Endothelial cell of hepatic sinusoid (primary cell): ENCODE data around the gene SLC35D1.
"Not testable (repeated sequence)": the region's sequence is repeated elsewhere in the genome, so short reads cannot be mapped to it uniquely, and the experiment has no call there.

ENCODE experiments used
- in situ Hi-C: cut with HindIII; loops from 2 replicates; pipeline ENCODE4 v1.10.0; 2017; ENCODE audit warnings: low sequenced_read_pairs

SLC35D1 gene

DNA sequence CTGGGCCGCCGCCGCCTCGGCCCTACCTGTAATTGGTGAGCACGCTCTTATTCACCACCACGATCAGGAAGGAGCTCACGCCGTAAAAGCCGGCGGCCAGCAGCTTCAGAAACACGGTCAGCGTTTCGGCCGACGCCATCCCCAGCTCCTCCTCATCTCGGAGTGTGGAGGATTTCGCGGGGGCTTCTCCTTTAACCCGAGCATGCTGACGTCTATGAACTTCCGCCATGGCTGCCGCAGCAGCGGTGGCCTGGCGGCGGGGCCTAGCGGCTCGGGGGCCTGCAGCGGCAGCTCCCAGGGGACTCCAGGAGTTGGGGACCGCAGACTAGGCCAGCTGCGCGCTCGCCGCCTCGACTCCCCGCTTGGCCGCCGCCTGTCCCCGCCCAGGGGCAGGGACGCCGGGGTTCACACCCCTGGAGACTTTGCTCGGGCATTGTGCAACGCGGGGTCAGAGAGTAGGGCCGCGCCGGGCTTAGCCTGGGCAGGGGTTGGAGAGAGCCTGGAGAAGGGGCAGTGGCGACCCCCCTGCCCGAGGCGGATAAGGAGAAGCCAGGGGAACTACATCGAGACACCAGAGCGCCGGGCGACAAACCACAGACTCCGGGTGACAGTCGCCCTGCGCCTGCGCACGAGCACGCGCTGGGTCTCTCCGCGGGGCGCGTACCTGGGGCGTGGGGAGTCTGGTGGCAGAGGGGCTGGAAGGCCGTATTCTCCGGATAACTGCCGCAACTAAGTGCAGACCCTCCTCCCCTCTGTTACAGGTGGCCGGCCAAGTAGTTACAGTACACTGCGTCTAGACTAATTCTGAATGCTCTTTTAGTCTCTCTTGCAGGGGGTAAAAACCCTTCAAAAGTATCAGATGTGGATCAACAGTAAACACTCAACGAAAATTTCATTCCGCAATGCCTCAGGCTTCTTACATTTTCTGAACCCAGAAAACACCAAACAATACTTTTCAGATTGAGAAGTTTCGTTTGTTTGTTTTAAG, at the start of gene SLC35D1:
Gene SLC35D1 (minus strand): TSS at position 364 of the 988 bp plus-strand sequence. CDS start 135 bp downstream, at position 229.
- in situ Hi-C loops: no loop called here

DNA sequence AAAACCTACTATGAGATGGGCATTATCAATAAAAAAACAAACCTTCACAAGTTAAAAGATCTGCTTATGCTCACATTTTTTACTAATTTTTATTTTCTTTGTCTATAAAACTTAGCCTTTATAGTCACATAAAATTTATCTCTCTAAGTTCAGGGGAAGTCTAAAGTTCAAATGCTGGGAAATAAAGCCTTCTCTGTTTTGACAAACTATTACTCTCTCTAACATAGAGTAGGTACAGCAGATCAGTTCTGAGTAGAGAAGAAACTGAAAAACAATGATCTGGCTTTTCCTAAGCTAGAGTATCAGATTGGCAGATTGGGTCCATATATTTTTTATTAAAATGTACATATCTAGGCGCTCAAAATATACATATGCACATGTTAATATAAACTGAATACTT, 49.6 kb upstream of the SLC35D1 start:
- in situ Hi-C loops: no loop called here

DNA sequence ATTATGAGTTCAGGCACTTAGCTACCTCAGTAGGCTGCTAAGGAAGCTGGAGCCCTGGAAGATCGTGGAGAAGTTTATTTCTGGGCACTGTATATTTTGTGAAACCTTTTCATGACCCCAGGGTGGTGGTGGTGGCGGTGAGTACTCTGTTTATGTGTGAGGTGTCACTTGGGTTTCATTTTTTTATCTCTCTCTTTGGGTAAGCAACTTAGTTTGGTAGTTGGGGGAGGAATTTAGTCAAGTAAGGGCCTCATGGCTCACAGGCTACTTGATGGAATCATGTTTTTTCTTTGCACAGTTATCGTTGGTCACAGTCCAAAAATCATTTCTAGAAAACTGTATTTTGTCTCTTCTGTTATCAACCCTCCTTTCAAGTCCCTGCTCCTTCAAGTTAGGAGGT, 46.9 kb upstream of the SLC35D1 start:
- in situ Hi-C loops: no loop called here

DNA sequence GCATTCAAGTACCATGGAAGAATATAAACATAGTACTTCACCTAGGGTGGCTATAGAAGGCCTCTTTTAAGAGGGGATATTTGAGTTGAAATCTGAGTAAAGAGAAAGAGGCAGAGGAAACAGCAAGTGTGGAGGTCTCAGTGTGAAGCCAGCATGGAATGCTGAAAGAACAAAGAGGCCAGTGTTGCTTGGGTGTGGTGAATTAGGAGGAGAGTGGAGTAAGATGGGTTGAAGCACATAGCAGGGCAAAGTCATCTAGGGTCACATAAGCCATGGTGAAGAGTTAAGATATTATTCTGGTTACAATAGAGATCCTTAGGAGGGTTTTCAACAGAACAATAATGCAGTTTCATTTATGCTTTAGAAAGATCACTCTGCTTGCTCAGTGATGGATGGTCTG, 43.4 kb upstream of the SLC35D1 start:
- in situ Hi-C loops: no loop called here

DNA sequence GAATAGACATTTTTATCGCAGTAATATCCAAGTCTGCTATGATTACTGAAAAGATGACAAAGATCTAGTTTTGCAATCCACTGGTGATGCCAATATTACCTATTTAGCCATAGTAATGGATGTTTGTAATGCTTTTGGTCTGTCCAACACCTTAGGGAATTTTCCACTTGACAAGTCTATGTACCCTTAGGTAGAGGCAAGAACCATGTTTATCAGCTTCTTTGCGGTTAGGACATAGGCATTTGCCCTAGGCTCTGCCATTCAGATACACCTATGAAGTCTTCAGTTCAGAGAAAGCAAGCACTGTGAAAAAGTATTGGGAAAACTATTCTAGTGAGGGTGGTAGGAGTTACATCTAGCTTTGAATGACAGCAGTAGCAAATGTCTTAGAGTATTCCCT, 40.2 kb upstream of the SLC35D1 start:
- in situ Hi-C loops: no loop called here

DNA sequence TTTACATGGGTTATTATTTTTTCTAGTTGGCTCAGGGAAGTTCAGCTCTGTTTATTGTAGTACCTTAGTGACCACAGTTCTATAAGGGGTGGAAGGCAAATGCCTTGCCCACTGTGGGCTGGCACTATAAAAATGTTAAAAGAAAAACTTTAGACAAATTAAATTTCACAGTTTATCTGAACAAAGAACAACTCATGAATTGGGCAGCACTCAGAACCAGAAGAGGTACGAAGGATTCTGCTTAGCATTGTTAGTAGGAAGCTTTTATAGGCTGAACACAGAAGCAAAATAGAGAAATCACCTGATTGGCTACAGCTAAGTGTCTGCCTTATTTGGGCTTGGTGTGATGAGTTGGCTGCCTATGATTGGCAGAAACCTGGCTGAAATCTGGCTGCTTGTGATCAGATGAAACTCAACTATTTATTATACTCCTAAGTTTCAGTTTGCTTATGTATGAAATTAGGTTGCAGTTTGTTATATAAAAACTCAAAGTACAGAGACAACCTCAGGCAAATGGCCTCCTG, 35.8 kb upstream of the SLC35D1 start:
- in situ Hi-C loops: no loop called here

DNA sequence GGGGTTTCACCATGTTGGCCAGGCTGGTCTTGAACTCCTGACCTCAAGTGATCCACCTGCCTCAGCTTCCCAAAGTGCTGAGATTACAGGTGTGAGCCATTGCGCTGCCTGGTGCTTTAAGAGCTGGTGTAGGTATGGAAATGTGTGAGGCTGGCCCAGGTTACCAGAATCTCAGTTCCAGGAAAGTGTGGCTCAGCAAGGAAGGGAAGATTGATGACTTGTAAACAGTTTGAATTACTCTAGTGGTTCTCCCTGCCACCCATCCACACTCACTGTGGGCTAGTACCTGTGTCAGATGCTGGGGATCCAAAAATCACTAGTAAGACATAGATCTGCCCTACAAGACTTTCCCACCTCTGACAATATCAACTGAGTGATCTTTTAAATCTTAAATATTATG, 34.5 kb upstream of the SLC35D1 start:
- in situ Hi-C loops: no loop called here

DNA sequence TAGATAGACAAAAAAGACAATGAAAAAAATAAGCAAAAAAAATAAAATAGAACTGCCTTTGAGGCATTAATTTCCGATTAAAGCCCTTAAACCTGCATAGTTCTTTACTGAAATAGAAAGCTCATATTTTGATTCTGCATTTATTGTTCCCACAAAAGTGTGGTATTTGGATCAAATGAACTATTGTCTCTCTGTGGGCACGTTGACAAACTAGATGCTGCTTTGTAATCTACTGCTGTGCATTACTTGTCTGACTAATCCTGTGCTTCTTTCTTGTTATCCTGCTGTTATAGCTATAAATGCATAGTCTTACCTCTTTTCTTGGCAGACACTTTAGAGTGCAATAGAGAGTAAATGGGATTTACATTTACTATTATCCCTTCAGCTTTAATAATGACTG, 31.4 kb upstream of the SLC35D1 start:
- in situ Hi-C loops: no loop called here

DNA sequence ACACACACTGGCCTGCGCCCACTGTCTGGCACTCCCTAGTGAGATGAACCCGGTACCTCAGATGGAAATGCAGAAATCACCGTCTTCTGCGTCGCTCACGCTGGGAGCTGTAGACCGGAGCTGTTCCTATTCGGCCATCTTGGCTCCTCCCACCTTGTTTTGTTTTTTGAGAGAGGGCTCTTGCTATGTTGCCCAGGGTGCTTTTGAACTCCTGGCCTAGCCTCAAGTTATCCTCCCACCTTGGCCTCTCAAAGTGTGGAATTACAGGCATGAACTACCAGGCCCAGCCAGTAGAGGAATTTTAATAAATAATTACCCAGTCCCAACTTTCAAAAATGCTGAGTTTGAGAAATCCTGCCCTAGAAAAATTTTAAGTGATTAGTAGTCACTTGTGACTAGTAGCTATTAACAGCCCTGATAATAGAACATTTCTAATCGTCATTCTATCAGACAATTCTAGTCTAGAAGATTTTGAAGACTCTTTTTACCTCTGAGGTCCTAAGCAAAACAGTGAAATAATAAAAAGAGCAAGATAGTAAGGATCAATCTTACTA, 30.9 kb upstream of the SLC35D1 start:
- in situ Hi-C loops: no loop called here

DNA sequence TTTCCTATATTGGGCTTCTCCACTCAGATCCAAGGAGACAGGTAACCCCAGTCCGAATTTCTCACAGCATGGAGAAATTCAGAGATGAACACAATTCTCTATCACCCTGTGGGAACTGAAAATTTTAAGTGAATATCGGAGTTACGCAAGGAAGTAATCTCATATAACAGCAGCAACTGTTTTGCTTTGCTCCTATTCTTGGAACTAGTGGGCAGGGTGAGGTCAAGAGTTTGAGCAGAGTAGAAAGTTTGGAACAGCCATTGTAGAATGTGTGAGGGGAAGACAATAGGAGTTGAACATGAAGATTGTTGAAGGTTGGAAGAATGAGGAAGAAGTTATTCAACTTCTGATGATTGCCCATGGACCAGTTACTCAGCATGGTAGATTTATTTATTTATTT, 24.3 kb upstream of the SLC35D1 start:
- in situ Hi-C loops: no loop called here

DNA sequence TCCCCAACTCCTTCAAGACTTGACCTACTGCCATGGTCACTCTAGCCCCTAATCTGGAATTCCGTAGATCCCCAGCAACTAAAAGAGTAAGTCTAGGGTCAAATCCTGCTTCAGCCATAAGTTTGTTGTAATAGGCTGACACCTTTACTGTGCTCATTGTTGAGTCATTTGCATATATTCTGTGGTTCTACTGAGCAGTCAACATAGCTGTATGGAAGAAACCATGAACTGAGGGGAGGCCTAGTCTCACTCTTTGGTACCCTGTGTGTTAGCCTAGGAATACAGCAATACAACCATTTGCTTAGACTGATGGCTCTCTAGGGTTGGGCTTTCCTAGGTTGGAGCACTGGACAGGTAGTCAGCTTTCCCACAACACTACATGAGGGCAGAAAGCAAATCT, 23.6 kb upstream of the SLC35D1 start:
- in situ Hi-C loops: no loop called here

DNA sequence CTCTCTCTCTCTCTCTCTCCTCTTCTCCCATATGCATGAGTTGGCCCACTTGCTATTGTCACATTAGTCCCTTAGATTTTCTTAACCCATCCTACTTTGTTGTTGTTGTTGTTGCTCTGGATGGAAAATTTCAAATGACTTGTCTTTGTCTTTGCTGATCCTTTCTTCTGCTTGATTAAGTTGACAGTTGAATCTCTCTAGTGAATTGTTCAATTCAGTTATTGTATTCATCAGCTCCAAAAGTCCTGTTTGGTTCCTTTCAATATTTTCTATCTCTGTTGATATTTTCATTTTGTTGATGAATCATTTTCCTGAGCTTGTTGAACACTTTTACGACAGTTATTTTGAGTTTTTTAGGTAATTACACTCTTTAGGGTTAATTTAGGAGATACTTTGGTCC, 18.8 kb upstream of the SLC35D1 start:
- in situ Hi-C loops: no loop called here

DNA sequence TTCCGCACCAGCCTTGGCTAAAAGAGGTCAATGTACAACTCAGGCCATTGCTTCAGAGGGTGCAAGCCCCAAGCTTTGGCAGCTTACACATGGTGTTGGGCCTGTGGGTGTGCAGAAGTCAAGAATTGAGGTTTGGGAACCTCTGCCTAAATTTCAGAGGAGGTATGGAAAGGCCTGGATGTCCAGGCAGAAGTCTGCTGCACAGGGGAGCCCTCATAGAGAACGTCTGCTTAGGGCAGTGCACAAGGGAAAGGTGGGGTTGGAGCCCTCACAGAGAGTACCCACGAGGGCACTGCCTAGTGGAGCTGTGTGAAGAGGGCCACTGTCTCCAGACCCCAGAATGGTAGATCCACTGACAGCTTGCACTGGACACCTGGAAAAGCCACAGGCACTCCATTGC, 13.7 kb upstream of the SLC35D1 start:
- in situ Hi-C loops: not testable (repeated sequence)

DNA sequence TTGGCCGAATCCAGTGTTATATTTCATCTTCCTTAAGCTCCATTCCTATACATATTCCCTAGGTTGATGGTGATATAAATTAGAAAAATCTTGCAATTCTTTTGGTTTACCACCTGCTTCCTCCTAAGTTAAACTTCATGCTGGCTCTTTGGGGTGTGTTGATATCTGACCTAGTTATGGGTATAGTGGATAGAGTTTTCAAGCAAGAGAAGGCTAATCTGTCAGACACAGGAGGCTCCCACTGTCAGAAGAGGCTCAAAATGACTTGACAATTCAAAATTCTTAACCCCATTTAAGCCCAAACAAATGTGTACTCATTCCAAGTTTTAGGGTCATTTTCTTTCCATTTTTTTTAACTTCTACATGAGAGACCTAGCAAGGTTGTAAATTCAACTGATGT, 8.5 kb upstream of the SLC35D1 start:
- in situ Hi-C loops: no loop called here

DNA sequence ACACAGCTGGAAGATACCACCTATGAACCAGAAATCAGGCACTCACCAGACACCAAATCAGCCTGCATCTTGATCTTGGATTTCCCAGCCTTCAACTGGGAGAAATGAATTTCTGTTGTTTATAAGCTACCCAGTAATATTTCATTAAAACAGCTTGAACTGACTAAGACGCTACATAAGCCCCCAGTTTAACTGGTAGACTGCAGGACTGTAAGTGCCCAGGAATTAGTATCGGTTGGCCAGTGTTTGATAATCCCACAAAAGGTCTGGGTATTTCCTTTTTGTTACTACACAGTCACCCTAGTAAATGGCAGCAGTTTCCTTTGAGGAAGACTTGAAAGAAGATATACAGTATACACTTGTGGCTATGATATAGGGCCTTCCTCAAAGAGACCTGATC, 7.3 kb upstream of the SLC35D1 start:
- in situ Hi-C loops: no loop called here

DNA sequence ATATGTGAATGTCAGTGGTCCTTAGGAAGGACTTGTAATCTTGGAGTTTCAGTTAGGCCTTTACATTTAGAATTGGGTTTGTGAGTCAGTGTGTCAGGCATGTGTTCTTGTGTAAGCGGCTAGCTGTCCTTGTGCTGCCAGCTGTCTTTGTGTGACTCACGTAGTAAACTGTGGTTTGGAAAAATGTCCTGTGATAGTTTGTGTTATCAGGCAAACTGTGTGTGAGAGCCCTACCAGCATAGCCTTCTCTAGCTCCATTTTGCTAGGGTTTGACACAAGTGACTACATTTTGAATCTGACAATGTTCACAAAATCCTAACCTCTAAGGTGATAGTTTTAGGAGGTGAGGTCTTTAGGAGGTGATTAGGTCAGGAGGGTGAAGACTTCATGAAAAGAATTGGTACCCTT, 6.9 kb upstream of the SLC35D1 start:
- in situ Hi-C loops: no loop called here

DNA sequence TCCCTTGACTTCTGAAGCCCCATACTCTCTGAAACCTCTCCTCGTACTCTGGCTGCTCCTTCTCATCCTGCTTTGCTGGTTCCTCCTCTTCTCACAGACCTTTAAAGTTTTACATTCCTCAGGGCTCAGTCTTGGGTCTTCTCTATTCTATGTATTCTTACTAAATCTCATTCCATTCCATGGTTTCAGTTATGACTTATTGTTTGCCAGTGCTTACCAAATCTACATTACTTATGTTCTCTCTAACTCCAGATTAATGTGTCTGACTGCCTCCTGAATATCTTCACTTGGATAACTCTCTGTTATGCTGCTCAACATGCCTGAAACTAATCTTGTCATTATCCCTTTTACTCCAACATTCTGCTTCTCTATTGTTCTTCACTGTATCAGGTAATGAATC, 5.4 kb upstream of the SLC35D1 start:
- in situ Hi-C loops: no loop called here

DNA sequence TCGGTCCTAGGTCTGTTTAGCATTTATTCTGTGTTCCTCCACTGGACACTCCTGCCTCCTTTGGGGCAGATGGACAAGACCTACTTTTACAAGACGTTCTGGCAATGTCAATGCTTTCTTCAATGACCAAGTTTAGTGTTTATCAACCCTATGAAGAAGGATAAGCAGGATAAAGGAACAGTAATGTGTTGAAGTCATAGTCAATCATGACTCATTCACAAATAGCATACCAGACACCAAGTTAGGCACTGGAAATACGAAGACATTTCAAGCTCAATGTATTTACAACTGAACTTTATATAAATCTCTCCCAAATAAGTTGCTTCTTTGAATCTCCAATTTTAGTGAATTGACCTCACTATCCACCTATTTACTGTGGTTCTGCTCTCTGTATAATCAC, 4.8 kb upstream of the SLC35D1 start:
- in situ Hi-C loops: no loop called here

DNA sequence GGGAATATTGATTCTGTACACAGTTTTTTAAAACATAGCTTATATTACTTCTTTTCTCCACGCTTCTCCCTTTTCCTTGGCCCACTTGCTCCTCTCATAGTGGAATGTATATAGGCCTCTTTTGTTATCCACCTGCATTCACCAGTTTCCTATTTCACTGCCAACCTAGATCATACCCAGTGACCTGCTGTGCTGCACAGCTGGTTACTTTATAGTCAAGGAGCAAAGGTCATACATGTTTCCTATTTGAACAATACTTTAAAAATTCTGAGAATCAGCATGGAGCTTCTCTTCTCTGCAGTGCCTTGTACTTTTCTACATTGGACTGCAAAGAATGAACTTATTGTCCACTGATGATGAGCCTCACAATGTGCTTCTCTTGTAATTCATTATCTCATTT, 4.3 kb upstream of the SLC35D1 start:
- in situ Hi-C loops: no loop called here

DNA sequence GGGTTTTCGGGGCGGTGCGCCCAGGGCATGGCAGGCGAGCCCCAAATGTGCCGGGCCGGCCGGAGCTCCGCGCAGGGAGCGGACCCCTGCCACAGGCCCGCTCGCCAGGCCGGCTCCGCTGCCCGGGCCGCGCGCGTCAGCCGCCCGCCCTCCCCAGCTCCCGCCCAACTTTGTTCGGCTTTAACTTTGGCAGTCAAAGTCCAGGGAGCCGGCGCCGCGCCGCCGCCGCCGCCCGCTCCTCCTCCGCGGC, 488 bp downstream of the SLC35D1 start:
- in situ Hi-C loops: no loop called here

DNA sequence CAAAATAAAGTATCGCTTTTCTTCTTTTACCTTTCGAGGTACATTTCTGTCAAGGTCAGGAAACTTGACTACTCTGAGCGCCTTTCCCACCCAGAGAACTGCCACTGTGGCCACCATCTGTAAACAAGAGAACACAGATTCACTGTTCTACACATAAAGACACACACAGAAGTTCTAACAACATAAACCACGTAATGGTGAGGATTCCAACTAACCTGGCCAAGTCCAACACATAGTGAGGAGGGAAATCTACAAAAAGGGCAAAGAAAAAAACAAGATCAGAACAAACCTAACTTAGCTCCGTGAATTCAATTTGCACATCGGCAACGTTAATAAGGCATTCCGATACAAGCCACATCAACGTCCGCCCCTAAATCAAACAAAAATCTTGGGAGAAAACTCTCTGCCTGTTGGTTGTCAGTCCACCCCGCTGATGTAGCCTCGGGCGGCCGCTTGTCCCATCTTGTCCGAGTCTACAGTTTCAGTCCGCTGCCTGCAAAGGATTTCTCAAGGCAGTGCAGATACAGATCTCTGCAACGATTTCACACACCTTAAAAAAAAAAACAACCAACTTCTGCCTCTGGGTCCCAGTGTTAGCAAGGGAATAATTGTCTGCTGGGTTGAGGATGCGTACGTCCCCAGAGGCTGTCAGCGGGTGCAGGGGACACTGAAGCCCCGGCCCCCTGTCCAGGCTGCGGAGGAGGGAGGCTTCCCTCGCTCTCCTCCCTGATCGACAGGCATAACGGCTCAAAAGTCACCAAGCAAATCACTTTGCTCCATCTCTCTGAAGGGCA, 1.0 kb downstream of the SLC35D1 start:
- in situ Hi-C loops: no loop called here

DNA sequence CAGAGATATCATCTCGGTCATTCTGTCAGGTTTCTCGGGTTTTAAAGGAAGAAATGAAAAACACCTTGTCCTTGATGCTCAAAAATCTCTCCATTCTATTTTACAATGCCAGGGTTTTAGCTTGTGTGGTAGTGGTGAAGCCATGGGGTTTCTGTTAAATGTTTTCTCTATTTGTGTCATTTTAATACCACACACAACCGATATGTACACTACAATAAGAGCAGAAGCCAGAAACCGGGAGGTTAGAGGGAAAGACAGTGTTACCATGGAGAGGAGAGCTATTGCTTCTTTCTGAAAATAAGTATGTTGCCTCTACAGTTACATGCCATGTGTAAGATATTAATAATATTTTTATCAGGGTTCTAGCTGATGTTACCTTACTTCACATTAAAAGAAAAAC, 2.8 kb downstream of the SLC35D1 start:
- in situ Hi-C loops: no loop called here
